GM23248 (cell line): ENCODE results near the gene CACNA1C. TPM values are rescaled to one million over a fixed set of nuclear protein-coding genes. Genes with fewer than 3 reads are reported as not detected.

Source experiments
- DNase-seq: peaks from one replicate; pipeline ENCODE4 v3.0.0-alpha.2; 2015
- H2AFZ ChIP-seq: fragments of 200-600 bp; sonication (generic); 2 replicates; pipeline ENCODE4 v1.6.1; 2016; ENCODE audit warnings: antibody characterized with exemption
- H3F3A ChIP-seq: fragments of 200-600 bp; sonication (generic); 2 replicates; pipeline ENCODE4 v1.6.1; 2016; ENCODE audit warnings: mild to moderate bottlenecking, antibody characterized with exemption, mixed run types; ENCODE audit not compliant: insufficient read depth
- H3K27ac ChIP-seq: fragments of 200-600 bp; sonication (generic); 2 replicates; pipeline ENCODE4 v1.5.1; 2016; ENCODE audit warnings: mild to moderate bottlenecking
- H3K27me3 ChIP-seq: fragments of 200-600 bp; sonication (generic); replicated peaks from 2 replicates; pipeline ENCODE4 v1.6.1; 2016; ENCODE audit warnings: mild to moderate bottlenecking; ENCODE audit not compliant: insufficient read depth
- H3K36me3 ChIP-seq: fragments of 200-600 bp; sonication (generic); 2 replicates; pipeline ENCODE4 v1.6.1; 2016; ENCODE audit warnings: low read depth, mild to moderate bottlenecking
- H3K4me1 ChIP-seq: fragments of 200-600 bp; sonication (generic); 2 replicates; pipeline ENCODE4 v1.6.1; 2016; ENCODE audit warnings: mild to moderate bottlenecking; ENCODE audit not compliant: insufficient read depth
- H3K4me2 ChIP-seq: fragments of 200-600 bp; sonication (generic); one replicate; pipeline ENCODE4 v1.6.1; 2016; ENCODE audit warnings: mild to moderate bottlenecking; ENCODE audit not compliant: unreplicated experiment
- H3K4me3 ChIP-seq: fragments of 200-600 bp; sonication (generic); 2 replicates; pipeline ENCODE4 v1.5.1; 2016; ENCODE audit warnings: mild to moderate bottlenecking
- H3K79me2 ChIP-seq: fragments of 200-600 bp; sonication (generic); 2 replicates; pipeline ENCODE4 v1.6.1; 2016; ENCODE audit warnings: mild to moderate bottlenecking; ENCODE audit not compliant: insufficient read depth
- H3K9ac ChIP-seq: fragments of 200-600 bp; sonication (generic); 2 replicates; pipeline ENCODE4 v1.6.1; 2016; ENCODE audit warnings: mild to moderate bottlenecking
- H3K9me2 ChIP-seq: fragments of 200-600 bp; sonication (generic); 2 replicates; pipeline ENCODE4 v1.6.1; 2016; ENCODE audit warnings: mixed run types, mild to moderate bottlenecking, moderate library complexity; ENCODE audit not compliant: insufficient read depth
- H3K9me3 ChIP-seq: fragments of 200-600 bp; sonication (generic); one replicate; pipeline ENCODE4 v1.6.1; 2017; ENCODE audit warnings: low read depth
- H4K20me1 ChIP-seq: fragments of 200-600 bp; sonication (generic); 2 replicates; pipeline ENCODE4 v1.6.0; 2016; ENCODE audit not compliant: insufficient read depth
- EZH2 ChIP-seq: fragments of 200-600 bp; sonication (generic); IDR thresholded peaks from 2 replicates; pipeline ENCODE4 v1.6.1; 2018; ENCODE audit warnings: antibody characterized with exemption, mild to moderate bottlenecking; ENCODE audit not compliant: insufficient read depth, poor library complexity, severe bottlenecking
- EZH2phosphoT487 ChIP-seq: fragments of 200-600 bp; sonication (generic); IDR thresholded peaks from 2 replicates; pipeline ENCODE4 v1.6.1; 2018; ENCODE audit warnings: antibody characterized with exemption, moderate library complexity, mild to moderate bottlenecking, low read depth; ENCODE audit not compliant: insufficient read depth
- WGBS, 2 experiments: methylation state at CpG; one replicate each; pipeline ENCODE4 v1.1.6; 2015 to 2017; ENCODE audit warnings: low lambda C conversion rate in 2 of 2, low coverage in 1 of 2; ENCODE audit errors: missing lambda C conversion rate in 2 of 2; 5-methylcytosine and 5-hydroxymethylcytosine counted together
- in situ Hi-C: fragments of 300-500 bp; cut with MboI; formaldehyde crosslinking; loops from 2 replicates; pipeline ENCODE4 v1.15.0; 2020
- polyA plus RNA-seq: library from polyadenylated mRNA; unstranded; fragments of >200 nt; fragmentation: Nextera tagmentation; extraction: Ambion mirVana; gene quantifications from 2 replicates; pipeline ENCODE4 v1.2.1, GENCODE V29; 2016
- total RNA-seq: library from RNA; depleted of rRNA; stranded (reverse); fragments of >200 nt; shearing (Covaris generic); gene quantifications from 2 replicates; pipeline ENCODE4 v1.2.3, GENCODE V29; 2014

CACNA1C gene
- total and polyA plus RNA-seq, 2 experiments from 2014 or later: 4.9 to 11.5 TPM

- peak overlapping the region; percentile 49 for H3K9ac ChIP-seq
- no peaks in the 10 kb centered on the region for H3K27me3 ChIP-seq
- no peaks in the 10 kb centered on the region for H4K20me1 ChIP-seq
- no peaks in the 10 kb centered on the region for H3K36me3 ChIP-seq
- 2% methylated on average over 17 of the region's 17 CpGs for WGBS, 2 experiments
- peaks cover 71% of the 10 kb centered on the region for H3K79me2 ChIP-seq
- H3K27ac ChIP-seq: peak overlapping the region; percentile 81
- peak overlapping the region; percentile 48 for H3K4me3 ChIP-seq
- DNase-seq: peak; percentile 96
- H3K4me2 ChIP-seq: peak overlapping the region; percentile 80
- H3K9me3 ChIP-seq: no peaks in the 10 kb centered on the region
- TF ChIP-seq EZH2: no peak
- TF ChIP-seq EZH2phosphoT487: no peak
- in situ Hi-C loops: no loop called here
- H3K9me2 ChIP-seq: no peaks in the 10 kb centered on the region
- H3F3A ChIP-seq: peaks cover 36% of the 10 kb centered on the region
- peaks cover 29% of the 10 kb centered on the region for H3K4me1 ChIP-seq
- 0 out of 2 replicates have a peak overlapping the region, but pooled peaks have one; percentile 22 for H2AFZ ChIP-seq
Measured at GRCh38 chr12:2163177-2163941, 110.6 kb downstream of the CACNA1C start.

- peaks cover 39% of the 10 kb centered on the region for H3K4me1 ChIP-seq
- DNase-seq: no peak
- no peaks in the 10 kb centered on the region for H3K27me3 ChIP-seq
- no peak overlapping the region for H3K9ac ChIP-seq
- in situ Hi-C loops: no loop called here
- TF ChIP-seq EZH2phosphoT487: no peak
- TF ChIP-seq EZH2: no peak
- H3F3A ChIP-seq: peaks cover 47% of the 10 kb centered on the region
- H3K9me2 ChIP-seq: no peaks in the 10 kb centered on the region
- no peaks in the 10 kb centered on the region for H3K36me3 ChIP-seq
- H3K9me3 ChIP-seq: no peaks in the 10 kb centered on the region
- no peak overlapping the region for H3K4me2 ChIP-seq
- H2AFZ ChIP-seq: no peak overlapping the region
- H3K4me3 ChIP-seq: no peak overlapping the region
- no peak overlapping the region for H3K27ac ChIP-seq
- peaks cover 66% of the 10 kb centered on the region for H3K79me2 ChIP-seq
- no peaks in the 10 kb centered on the region for H4K20me1 ChIP-seq
Measured at GRCh38 chr12:2165021-2165420, 112.2 kb downstream of the CACNA1C start.

GRCh38 chr12:2165927-2166326 lies 113.1 kb downstream of the CACNA1C start:
- H3F3A ChIP-seq: peaks cover 55% of the 10 kb centered on the region
- no peaks in the 10 kb centered on the region for H3K27me3 ChIP-seq
- H3K4me1 ChIP-seq: peaks cover 48% of the 10 kb centered on the region
- no peaks in the 10 kb centered on the region for H3K9me2 ChIP-seq
- peaks cover 58% of the 10 kb centered on the region for H3K79me2 ChIP-seq
- H2AFZ ChIP-seq: no peak overlapping the region
- DNase-seq: no peak
- H3K4me3 ChIP-seq: no peak overlapping the region
- no peaks in the 10 kb centered on the region for H3K36me3 ChIP-seq
- H3K4me2 ChIP-seq: no peak overlapping the region
- WGBS, 2 experiments: 95 to 98% methylated on average over 3 of the region's 3 CpGs
- H3K9me3 ChIP-seq: no peaks in the 10 kb centered on the region
- in situ Hi-C loops: no loop called here
- no peak for TF ChIP-seq EZH2
- no peak for TF ChIP-seq EZH2phosphoT487
- no peak overlapping the region for H3K9ac ChIP-seq
- no peak overlapping the region for H3K27ac ChIP-seq
- H4K20me1 ChIP-seq: no peaks in the 10 kb centered on the region

- Histone ChIP-seq H3K4me3 (no peak overlapping the region), H3K9me2 (no peaks in the 10 kb centered on the region), H3K27ac (no peak overlapping the region), H3K9me3 (no peaks in the 10 kb centered on the region), H3K36me3 (no peaks in the 10 kb centered on the region), H3K4me2 (no peak overlapping the region), H3K27me3 (no peaks in the 10 kb centered on the region), H3K79me2 (peaks cover 58% of the 10 kb centered on the region), H3F3A (peaks cover 54% of the 10 kb centered on the region), H3K4me1 (peaks cover 49% of the 10 kb centered on the region), H3K9ac (no peak overlapping the region), H4K20me1 (no peaks in the 10 kb centered on the region), H2AFZ (no peak overlapping the region)
- DNase-seq: no peak
- in situ Hi-C loops: no loop called here
- TF ChIP-seq EZH2phosphoT487 (no peak), EZH2 (no peak)
- 95 to 96% methylated on average over 5 of the region's 5 CpGs for WGBS, 2 experiments
Measured at GRCh38 chr12:2166696-2167095, 113.9 kb downstream of the CACNA1C start.
